ENCODE data around the gene CHCHD1. TPM values are rescaled to one million over a fixed set of nuclear protein-coding genes. Genes with fewer than 3 reads are reported as not detected.

Gene CHCHD1
- total RNA-seq, 2 donors from 2014 or later: 37.6 to 49.3 TPM

- H3K27ac ChIP-seq (ENCODE audit: low read depth, low read length): no peak overlapping the region
Measured at GRCh38 chr10:73780301-73780700, 1.5 kb upstream of the CHCHD1 start.

GRCh38 chr10:73780966-73781365, 882 bp upstream of the CHCHD1 start:
- peak overlapping the region; percentile 72 for H3K9ac ChIP-seq (ENCODE audit: extremely low read depth, low read length, poor library complexity, severe bottlenecking)
- H3K36me3 Mint-ChIP-seq (ENCODE audit: low read depth): peaks cover 14% of the 10 kb centered on the region
- H3K27me3 ChIP-seq (ENCODE audit: control insufficient read depth, insufficient read depth, low read length, poor library complexity, severe bottlenecking): no peaks in the 10 kb centered on the region
- H3K9me3 ChIP-seq (ENCODE audit: control insufficient read depth, low read length): no peaks in the 10 kb centered on the region
- peak overlapping the region; percentile 66 for H3K27ac Mint-ChIP-seq
- H3K36me3 ChIP-seq (ENCODE audit: control insufficient read depth, insufficient read depth, low read length): peaks cover 29% of the 10 kb centered on the region
- no peaks in the 10 kb centered on the region for H3K9me3 Mint-ChIP-seq
- peaks cover 5% of the 10 kb centered on the region for H3K4me1 ChIP-seq (ENCODE audit: control insufficient read depth, insufficient read depth, low read length)
- H3K4me3 Mint-ChIP-seq: peak overlapping the region; percentile 89
- H3K4me1 Mint-ChIP-seq: peaks cover 18% of the 10 kb centered on the region
- no peak overlapping the region for H3K27ac ChIP-seq (ENCODE audit: low read depth, low read length)
- TF ChIP-seq CTCF (conservative IDR thresholded peaks at IDR 0.05): no peak
- H3K27me3 Mint-ChIP-seq (ENCODE audit: insufficient read depth): no peaks in the 10 kb centered on the region
- peak overlapping the region; percentile 89 for H3K4me3 ChIP-seq (ENCODE audit: low read length)
- 52 to 54% methylated on average over 11 of the region's 11 CpGs for WGBS, 2 experiments (ENCODE audit: insufficient coverage in 1 of 2, insufficient read length in 1 of 2)
- no peak for DNase-seq

More at GRCh38 chr10:73780301-73780700, 1.5 kb upstream of the CHCHD1 start:
- peaks cover 20% of the 10 kb centered on the region for H3K4me1 Mint-ChIP-seq
- WGBS, 2 experiments (ENCODE audit: insufficient coverage in 1 of 2, insufficient read length in 1 of 2): 87 to 100% methylated on average over 1 to 5 of the region's 5 CpGs
- Histone ChIP-seq H3K36me3 (ENCODE audit: control insufficient read depth, insufficient read depth, low read length) (peaks cover 35% of the 10 kb centered on the region), H3K27me3 (ENCODE audit: control insufficient read depth, insufficient read depth, low read length, poor library complexity, severe bottlenecking) (no peaks in the 10 kb centered on the region), H3K9ac (ENCODE audit: extremely low read depth, low read length, poor library complexity, severe bottlenecking) (peak overlapping the region; percentile 72), H3K4me1 (ENCODE audit: control insufficient read depth, insufficient read depth, low read length) (peaks cover 5% of the 10 kb centered on the region), H3K9me3 (ENCODE audit: control insufficient read depth, low read length) (no peaks in the 10 kb centered on the region), H3K4me3 (ENCODE audit: low read length) (peak overlapping the region; percentile 89)
- H3K27ac Mint-ChIP-seq: no peak overlapping the region
- DNase-seq: no peak
- H3K36me3 Mint-ChIP-seq (ENCODE audit: low read depth): peaks cover 19% of the 10 kb centered on the region
- no peaks in the 10 kb centered on the region for H3K27me3 Mint-ChIP-seq (ENCODE audit: insufficient read depth)
- no peaks in the 10 kb centered on the region for H3K9me3 Mint-ChIP-seq
- TF ChIP-seq CTCF (conservative IDR thresholded peaks at IDR 0.05): no peak
- peak overlapping the region; percentile 89 for H3K4me3 Mint-ChIP-seq

GRCh38 chr10:73781548-73781878, 335 bp upstream of the CHCHD1 start:
- H3K4me3 ChIP-seq (ENCODE audit: low read length): peak overlapping the region; percentile 89
- H3K9ac ChIP-seq (ENCODE audit: extremely low read depth, low read length, poor library complexity, severe bottlenecking): peak overlapping the region; percentile 72
- H3K9me3 Mint-ChIP-seq: no peaks in the 10 kb centered on the region
- peaks cover 13% of the 10 kb centered on the region for H3K36me3 Mint-ChIP-seq (ENCODE audit: low read depth)
- WGBS, 2 experiments (ENCODE audit: insufficient coverage in 1 of 2, insufficient read length in 1 of 2): 0 to 5% methylated on average over 7 to 14 of the region's 14 CpGs
- TF ChIP-seq CTCF (conservative IDR thresholded peaks at IDR 0.05): no peak
- H3K36me3 ChIP-seq (ENCODE audit: control insufficient read depth, insufficient read depth, low read length): peaks cover 29% of the 10 kb centered on the region
- peak overlapping the region; percentile 74 for H3K27ac ChIP-seq (ENCODE audit: low read depth, low read length)
- peak overlapping the region; percentile 89 for H3K4me3 Mint-ChIP-seq
- no peaks in the 10 kb centered on the region for H3K27me3 ChIP-seq (ENCODE audit: control insufficient read depth, insufficient read depth, low read length, poor library complexity, severe bottlenecking)
- no peaks in the 10 kb centered on the region for H3K27me3 Mint-ChIP-seq (ENCODE audit: insufficient read depth)
- no peak for DNase-seq
- peaks cover 6% of the 10 kb centered on the region for H3K4me1 ChIP-seq (ENCODE audit: control insufficient read depth, insufficient read depth, low read length)
- H3K9me3 ChIP-seq (ENCODE audit: control insufficient read depth, low read length): no peaks in the 10 kb centered on the region
- H3K27ac Mint-ChIP-seq: peak overlapping the region; percentile 96
- peaks cover 23% of the 10 kb centered on the region for H3K4me1 Mint-ChIP-seq

Data from endodermal cell (in vitro differentiated cells).